CD14-positive monocyte (primary cell): ENCODE data around the gene ALDH7A1. TPM values are rescaled to one million over a fixed set of nuclear protein-coding genes. Genes with fewer than 3 reads are reported as not detected.

Experiments used
- DNase-seq, 3 donors: peaks; one replicate each; pipeline ENCODE4 v3.0.0-alpha.2; 2011 to 2022
- H2AFZ ChIP-seq: 2 replicates; pipeline ENCODE4 v1.6.0; 2012; ENCODE audit warnings: mild to moderate bottlenecking, low read depth, low read length, inconsistent platforms; ENCODE audit not compliant: insufficient read depth, poor library complexity, severe bottlenecking
- H3K27ac ChIP-seq, 2 donors: 1 replicate in 1 of 2; 2 replicates in 1 of 2; pipeline ENCODE4 v1.5.1; 2012 to 2013; ENCODE audit warnings: low read length in 2 of 2, control low read depth in 1 of 2, inconsistent platforms in 1 of 2, low read depth in 1 of 2, mild to moderate bottlenecking in 1 of 2
- H3K27me3 ChIP-seq, 2 donors: one replicate each; pipeline versions ENCODE4 v1.6.0 to v1.6.1; 2011 to 2013; ENCODE audit warnings: low read length in 2 of 2; ENCODE audit not compliant: control insufficient read depth in 2 of 2, insufficient read depth in 2 of 2
- H3K36me3 ChIP-seq, 2 donors: replicated peaks in 1 of 2; 1 replicate in 1 of 2; 2 replicates in 1 of 2; pipeline versions ENCODE4 v1.5.1 to v1.6.1; 2012 to 2013; ENCODE audit warnings: low read length in 2 of 2, control low read depth in 1 of 2, inconsistent platforms in 1 of 2, mild to moderate bottlenecking in 1 of 2; ENCODE audit not compliant: insufficient read depth in 2 of 2, control insufficient read depth in 1 of 2
- H3K4me1 ChIP-seq, 2 donors: 1 replicate in 1 of 2; 2 replicates in 1 of 2; pipeline versions ENCODE4 v1.5.1 to v1.6.1; 2012 to 2013; ENCODE audit warnings: low read length in 2 of 2, control low read depth in 1 of 2, inconsistent platforms in 1 of 2, mild to moderate bottlenecking in 1 of 2, moderate library complexity in 1 of 2; ENCODE audit not compliant: insufficient read depth in 2 of 2, control insufficient read depth in 1 of 2
- H3K4me2 ChIP-seq: replicated peaks from 2 replicates; pipeline ENCODE3; 2012; ENCODE audit warnings: low read length, moderate library complexity, mild to moderate bottlenecking; ENCODE audit not compliant: poor library complexity, severe bottlenecking; ENCODE audit errors: extremely low read depth
- H3K4me3 ChIP-seq, 3 experiments: fragments of 200-600 bp in 1 of 3; sonication (generic) in 1 of 3; replicated peaks in 1 of 3; 1 replicate in 2 of 3; 2 replicates in 1 of 3; pipeline ENCODE4 v1.5.1; 2011 to 2013; ENCODE audit warnings: low read length in 3 of 3, mild to moderate bottlenecking in 3 of 3, control low read depth in 2 of 3, low read depth in 2 of 3, inconsistent platforms in 1 of 3, moderate library complexity in 1 of 3
- H3K79me2 ChIP-seq: 2 replicates; pipeline ENCODE4 v1.6.0; 2012; ENCODE audit warnings: mild to moderate bottlenecking, control low read depth, inconsistent platforms, low read length, moderate library complexity; ENCODE audit not compliant: insufficient read depth
- H3K9ac ChIP-seq: 2 replicates; pipeline ENCODE4 v1.6.0; 2017; ENCODE audit warnings: low read length, mild to moderate bottlenecking; ENCODE audit not compliant: insufficient read depth, poor library complexity, severe bottlenecking
- H3K9me3 ChIP-seq, 2 donors: replicated peaks in 1 of 2; 1 replicate in 1 of 2; 2 replicates in 1 of 2; pipeline versions ENCODE4 v1.5.1 to v1.6.1; 2012 to 2013; ENCODE audit warnings: low read length in 2 of 2, control low read depth in 1 of 2; ENCODE audit not compliant: control insufficient read depth in 1 of 2, insufficient read depth in 1 of 2
- H4K20me1 ChIP-seq: 2 replicates; pipeline ENCODE4 v1.6.0; 2012; ENCODE audit warnings: mild to moderate bottlenecking, low read length, control low read depth, moderate library complexity; ENCODE audit not compliant: insufficient read depth
- H3K27ac Mint-ChIP-seq, 7 donors: one replicate each; pipeline ENCODE4 v1.8.0; 2020; ENCODE audit warnings: mild to moderate bottlenecking in 7 of 7, mixed read lengths in 7 of 7, moderate library complexity in 6 of 7, inconsistent platforms in 2 of 7
- H3K27me3 Mint-ChIP-seq, 3 donors: one replicate each; pipeline ENCODE4 v1.8.0; 2021 to 2022; ENCODE audit warnings: low read depth in 3 of 3, mild to moderate bottlenecking in 3 of 3, mixed read lengths in 3 of 3, moderate library complexity in 3 of 3, inconsistent platforms in 1 of 3
- H3K36me3 Mint-ChIP-seq, 2 donors: one replicate each; pipeline ENCODE4 v1.8.0; 2020; ENCODE audit warnings: mixed read lengths in 2 of 2, inconsistent platforms in 1 of 2, mild to moderate bottlenecking in 1 of 2
- H3K4me1 Mint-ChIP-seq: one replicate; pipeline ENCODE4 v1.8.0; 2020; ENCODE audit warnings: mild to moderate bottlenecking, mixed read lengths
- H3K4me3 Mint-ChIP-seq, 2 donors: one replicate each; pipeline ENCODE4 v1.8.0; 2020; ENCODE audit warnings: mild to moderate bottlenecking in 2 of 2, mixed read lengths in 2 of 2, moderate library complexity in 1 of 2
- H3K9me3 Mint-ChIP-seq, 7 donors: one replicate each; pipeline ENCODE4 v1.8.0; 2020 to 2022; ENCODE audit warnings: mixed read lengths in 7 of 7, mild to moderate bottlenecking in 6 of 7, moderate library complexity in 6 of 7, inconsistent platforms in 2 of 7
- CTCF ChIP-seq: fragments of 200-600 bp; IDR thresholded peaks from one replicate; pipeline ENCODE4 v1.8.0; 2022; ENCODE audit warnings: antibody characterized with exemption, mild to moderate bottlenecking
- WGBS: methylation state at CpG from one replicate; pipeline ENCODE4 v1.1.5; 2013; ENCODE audit warnings: missing lambda C conversion rate; ENCODE audit not compliant: insufficient coverage; 5-methylcytosine and 5-hydroxymethylcytosine counted together
- intact Hi-C, 2 donors: fragments of 100-400 bp; cut with micrococcal nuclease; formaldehyde crosslinking; loops; one replicate each; pipeline versions ENCODE4 v1.15.0 to v1.15.1; 2023
- polyA plus RNA-seq, 3 donors: library from polyadenylated mRNA; depleted of rRNA in 1 of 3; unstranded in 2 of 3; stranded (reverse) in 1 of 3; fragments of 300-500 nt in 2 of 3; fragments of >200 nt in 1 of 3; fragmentation: Illumina TruSeq in 2 of 3; gene quantifications; 1 replicate in 2 of 3; 2 replicates in 1 of 3; pipeline ENCODE4 v1.2.3, GENCODE V29; 2012 to 2021

The ALDH7A1 gene
- polyA plus RNA-seq, 3 donors: 0.44 to 0.67 (median 0.59) TPM

- H3K9ac ChIP-seq: no peak overlapping the region
- no peak overlapping the region for H3K27ac Mint-ChIP-seq
- H3K9me3 ChIP-seq: no peaks in the 10 kb centered on the region
- H3K9me3 Mint-ChIP-seq: no peaks in the 10 kb centered on the region
- H3K4me3 Mint-ChIP-seq: no peak overlapping the region
- no peak for TF ChIP-seq CTCF
- H3K4me1 ChIP-seq: no peaks in the 10 kb centered on the region
- H3K36me3 Mint-ChIP-seq: no peaks in the 10 kb centered on the region
- H3K27ac ChIP-seq: no peak overlapping the region
- no peak overlapping the region for H3K4me2 ChIP-seq
- no peak for DNase-seq
- WGBS: 100% methylated on average over 3 of the region's 10 CpGs
- intact Hi-C loops: no loop called here
- H3K4me1 Mint-ChIP-seq: no peaks in the 10 kb centered on the region
- H3K27me3 Mint-ChIP-seq: peaks cover 0 to 2% (median 0%) of the 10 kb centered on the region in 3 donors
- H4K20me1 ChIP-seq: no peaks in the 10 kb centered on the region
- no peak overlapping the region for H2AFZ ChIP-seq
- H3K27me3 ChIP-seq: no peaks in the 10 kb centered on the region
- no peaks in the 10 kb centered on the region for H3K79me2 ChIP-seq
- no peaks in the 10 kb centered on the region for H3K36me3 ChIP-seq
- no peak overlapping the region for H3K4me3 ChIP-seq
Observed at GRCh38 chr5:126575644-126576043, 19.4 kb downstream of the ALDH7A1 start.

DNA sequence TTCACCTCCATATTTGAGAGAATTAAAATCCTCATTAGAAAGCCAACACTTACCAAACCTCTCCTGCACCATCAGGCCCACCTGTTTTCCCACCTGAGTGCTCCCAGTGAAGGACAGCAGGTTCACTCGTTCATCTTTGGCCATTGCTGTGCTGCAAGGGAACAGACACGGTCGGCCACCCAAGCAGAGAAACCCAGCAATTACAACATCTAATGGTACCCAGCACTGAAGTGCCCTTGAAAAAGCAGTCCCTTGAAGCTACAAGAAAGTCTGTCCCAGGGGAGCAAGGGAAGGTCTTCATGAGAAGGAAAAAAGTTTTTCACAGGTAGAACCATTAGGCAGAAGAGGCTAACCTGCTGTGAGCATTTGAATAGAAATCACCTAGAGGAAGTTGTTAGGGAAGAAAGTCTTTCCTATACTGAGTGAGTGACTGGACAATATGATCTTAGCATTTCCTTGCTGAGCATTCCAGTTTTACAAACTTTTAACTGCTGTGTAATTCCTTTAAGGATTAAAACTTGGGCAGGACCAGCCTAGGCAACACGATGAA lies 26.7 kb downstream of the ALDH7A1 start:
- Mint-ChIP-seq H3K4me1 (no peaks in the 10 kb centered on the region), H3K27ac (peak overlapping the region in 1 of 7 donors; percentile 21), H3K27me3 (peaks cover 0 to 2% (median 2%) of the 10 kb centered on the region in 3 donors), H3K36me3 (no peaks in the 10 kb centered on the region), H3K4me3 (no peak overlapping the region), H3K9me3 (peaks cover 0 to 2% (median 0%) of the 10 kb centered on the region in 7 donors)
- H2AFZ ChIP-seq: no peak overlapping the region
- intact Hi-C loops: no loop called here
- H3K36me3 ChIP-seq: no peaks in the 10 kb centered on the region
- H3K4me3 ChIP-seq: no peak overlapping the region
- H3K4me1 ChIP-seq: no peaks in the 10 kb centered on the region
- H3K9me3 ChIP-seq: no peaks in the 10 kb centered on the region
- no peak overlapping the region for H3K27ac ChIP-seq
- no peak overlapping the region for H3K4me2 ChIP-seq
- H4K20me1 ChIP-seq: no peaks in the 10 kb centered on the region
- TF ChIP-seq CTCF: no peak
- H3K27me3 ChIP-seq: no peaks in the 10 kb centered on the region
- no peak overlapping the region for H3K9ac ChIP-seq
- no peak for DNase-seq
- WGBS: no CpG with 5 or more reads among the region's 4 CpGs
- H3K79me2 ChIP-seq: no peaks in the 10 kb centered on the region
